Measurements from ENCODE around the gene LENG1. TPM values are rescaled to one million over a fixed set of nuclear protein-coding genes. Genes with fewer than 3 reads are reported as not detected.

LENG1 gene
- 1 to 10 TPM; 5.2 to 6.3 TPM for total RNA-seq

GRCh38 chr19:54159352-54160181, at the start of gene LENG1:
TSS of gene LENG1 (minus strand) at chr19:54159721. CDS start at chr19:54159695, 26 bp downstream.

GRCh38 chr19:54191011-54191810, 31.7 kb upstream of the LENG1 start, which contains the start of gene TSEN34:
TSS of gene TSEN34 (plus strand) at chr19:54191308. CDS start at chr19:54191365, 57 bp downstream.

GRCh38 chr19:54189145-54189734, 29.7 kb upstream of the LENG1 start, which contains the start of gene MBOAT7:
TSS of gene MBOAT7 (minus strand) at chr19:54189580. CDS start at chr19:54188508, 1,072 bp downstream.

GRCh38 chr19:54172471-54173358, 13.2 kb upstream of the LENG1 start, which contains the start of gene TMC4:
TSS of gene TMC4 (minus strand) at chr19:54173160. CDS start at chr19:54173117, 43 bp downstream.

GRCh38 chr19:54137699-54138488, 21.6 kb downstream of the LENG1 start, which contains the start of gene CNOT3:
TSS of gene CNOT3 (plus strand) at chr19:54137762. CDS start at chr19:54142979, 5,217 bp downstream.

GRCh38 chr19:54115109-54116063, 44.1 kb downstream of the LENG1 start, which contains the start of the genes PRPF31 and TFPT:
TSS of gene PRPF31 (plus strand) at chr19:54115754. CDS start at chr19:54118279, 2,525 bp downstream.
TSS of gene TFPT (minus strand) at chr19:54115657. CDS start at chr19:54115269, 388 bp downstream.

Other genes starting within 250 kb of the LENG1 start
- gene CACNG8, start 196.8 kb downstream of the LENG1 start, total RNA-seq: not detected
- not detected for gene CACNG6, start 168.1 kb downstream of the LENG1 start, total RNA-seq
- not detected for gene VSTM1, start 95.8 kb downstream of the LENG1 start, total RNA-seq
- not detected for gene TARM1, start 78.4 kb downstream of the LENG1 start, total RNA-seq
- gene OSCAR, start 58.9 kb downstream of the LENG1 start, total RNA-seq: not detected
- 10 to 100 TPM in 1 of 2 donors, 1 to 10 TPM in 1; 8.6 to 11.3 TPM for gene NDUFA3, start 56.9 kb downstream of the LENG1 start, total RNA-seq
- gene TFPT, start 44.1 kb downstream of the LENG1 start, total RNA-seq: 10 to 100 TPM; 39.9 to 50.3 TPM
- 10 to 100 TPM; 32.0 to 75.6 TPM for gene PRPF31, start 44.0 kb downstream of the LENG1 start, total RNA-seq
- gene CNOT3, start 22.0 kb downstream of the LENG1 start, total RNA-seq: 1 to 10 TPM; 8.9 to 9.7 TPM
- 1 to 10 TPM in 1 of 2 donors, not detected in 1; 1.0 TPM for gene TMC4, start 13.4 kb upstream of the LENG1 start, total RNA-seq
- 10 to 100 TPM; 27.9 to 28.3 TPM for gene MBOAT7, start 29.9 kb upstream of the LENG1 start, total RNA-seq
- 10 to 100 TPM; 56.4 to 87.2 TPM for gene TSEN34, start 31.6 kb upstream of the LENG1 start, total RNA-seq
- gene RPS9, start 41.1 kb upstream of the LENG1 start, total RNA-seq: 1,000 to 10,000 TPM in 1 of 2 donors, 100 to 1,000 TPM in 1; 794 to 1,187 TPM
- not detected for gene LILRB3, start 63.3 kb upstream of the LENG1 start, total RNA-seq
- gene LILRA6, start 83.1 kb upstream of the LENG1 start, total RNA-seq: not detected
- gene LILRB5, start 97.6 kb upstream of the LENG1 start, total RNA-seq: not detected
- gene LILRB2, start 121.4 kb upstream of the LENG1 start, total RNA-seq: not detected
- gene LILRA5, start 153.4 kb upstream of the LENG1 start, total RNA-seq: not detected
- not detected for gene LILRA4, start 179.4 kb upstream of the LENG1 start, total RNA-seq
- not detected for gene LAIR1, start 205.2 kb upstream of the LENG1 start, total RNA-seq

Measured in melanocyte of skin (primary cell).